NCI-H2029 (cell line): ENCODE results near the gene RBMY1B.
"Not testable (repeated sequence)": the region's sequence is repeated elsewhere in the genome, so short reads cannot be mapped to it uniquely, and the experiment has no call there.

Experiments
- DNase-seq: peaks from one replicate; lab custom pipeline; 2025; lab: John Stamatoyannopoulos, UW

RBMY1B gene

DNA sequence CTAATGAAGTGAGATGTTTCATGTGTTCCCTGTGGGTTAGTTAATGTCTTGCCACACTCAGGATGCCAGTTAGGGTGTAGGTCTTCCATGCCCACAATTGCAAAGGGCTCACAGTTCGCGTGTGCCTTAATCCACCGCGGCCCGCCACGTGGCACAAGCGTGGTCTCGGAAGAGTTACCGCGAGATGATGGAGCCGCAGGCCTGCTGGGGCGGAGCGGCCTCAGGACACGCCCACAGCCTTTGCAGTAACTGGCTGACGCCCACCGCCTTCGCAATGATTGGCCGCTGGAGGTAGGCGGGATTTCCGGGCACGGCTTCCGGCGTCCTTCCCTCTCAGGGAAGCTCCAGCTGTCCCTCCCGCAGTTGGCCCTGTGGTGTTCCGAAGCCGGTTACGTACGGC, at the start of gene RBMY1B:
TSS of gene RBMY1B (plus strand) at position 301 of the 400 bp plus-strand sequence. CDS start 2,013 bp downstream, outside the sequence.
- DNase-seq, result not testable (repeated sequence)

DNA sequence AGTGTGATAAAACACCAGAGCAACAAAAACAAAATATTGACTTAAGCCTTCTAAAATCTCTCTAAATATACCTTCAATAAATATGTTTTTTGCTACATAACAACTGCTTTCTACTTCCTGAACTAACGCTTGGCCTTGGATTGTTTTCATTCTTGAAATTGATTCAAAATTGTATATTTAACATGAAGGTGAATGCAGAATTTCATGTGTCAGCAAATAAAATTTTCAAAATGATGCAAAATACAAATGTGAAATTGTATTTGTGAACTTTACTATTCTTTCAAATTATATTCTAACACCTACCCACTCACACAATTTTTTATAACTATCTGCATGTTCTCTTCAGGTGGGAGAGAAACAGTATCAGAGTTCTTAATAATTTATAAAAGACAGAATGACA, 48.2 kb upstream of the RBMY1B start:
- not testable (repeated sequence) for DNase-seq

DNA sequence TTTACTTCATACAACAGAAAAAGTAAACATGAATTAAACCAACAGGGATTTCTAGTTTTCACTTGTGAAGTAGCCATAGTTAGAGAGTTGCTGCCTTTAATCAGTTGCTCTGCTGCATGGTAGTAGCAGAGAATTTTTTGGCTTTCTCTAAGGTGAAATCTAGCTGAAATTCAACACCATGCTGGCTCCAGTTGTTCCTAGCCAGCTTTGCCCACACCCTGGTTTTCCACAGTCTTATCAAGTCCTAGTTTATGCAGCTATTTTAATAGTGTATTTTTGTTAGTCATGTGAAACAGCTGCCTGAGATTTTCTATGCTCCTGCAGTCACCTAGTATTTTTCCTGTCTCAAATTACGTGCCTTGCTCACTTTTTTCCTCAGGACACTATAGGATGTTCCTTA, 28.2 kb upstream of the RBMY1B start:
- DNase-seq, result no peak

DNA sequence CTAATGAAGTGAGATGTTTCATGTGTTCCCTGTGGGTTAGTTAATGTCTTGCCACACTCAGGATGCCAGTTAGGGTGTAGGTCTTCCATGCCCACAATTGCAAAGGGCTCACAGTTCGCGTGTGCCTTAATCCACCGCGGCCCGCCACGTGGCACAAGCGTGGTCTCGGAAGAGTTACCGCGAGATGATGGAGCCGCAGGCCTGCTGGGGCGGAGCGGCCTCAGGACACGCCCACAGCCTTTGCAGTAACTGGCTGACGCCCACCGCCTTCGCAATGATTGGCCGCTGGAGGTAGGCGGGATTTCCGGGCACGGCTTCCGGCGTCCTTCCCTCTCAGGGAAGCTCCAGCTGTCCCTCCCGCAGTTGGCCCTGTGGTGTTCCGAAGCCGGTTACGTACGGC, 23.4 kb downstream of the RBMY1B start, which contains the start of gene RBMY1A1:
TSS of gene RBMY1A1 (plus strand) at position 301 of the 400 bp plus-strand sequence. CDS start 2,013 bp downstream, outside the sequence.
- DNase-seq, result not testable (repeated sequence)

DNA sequence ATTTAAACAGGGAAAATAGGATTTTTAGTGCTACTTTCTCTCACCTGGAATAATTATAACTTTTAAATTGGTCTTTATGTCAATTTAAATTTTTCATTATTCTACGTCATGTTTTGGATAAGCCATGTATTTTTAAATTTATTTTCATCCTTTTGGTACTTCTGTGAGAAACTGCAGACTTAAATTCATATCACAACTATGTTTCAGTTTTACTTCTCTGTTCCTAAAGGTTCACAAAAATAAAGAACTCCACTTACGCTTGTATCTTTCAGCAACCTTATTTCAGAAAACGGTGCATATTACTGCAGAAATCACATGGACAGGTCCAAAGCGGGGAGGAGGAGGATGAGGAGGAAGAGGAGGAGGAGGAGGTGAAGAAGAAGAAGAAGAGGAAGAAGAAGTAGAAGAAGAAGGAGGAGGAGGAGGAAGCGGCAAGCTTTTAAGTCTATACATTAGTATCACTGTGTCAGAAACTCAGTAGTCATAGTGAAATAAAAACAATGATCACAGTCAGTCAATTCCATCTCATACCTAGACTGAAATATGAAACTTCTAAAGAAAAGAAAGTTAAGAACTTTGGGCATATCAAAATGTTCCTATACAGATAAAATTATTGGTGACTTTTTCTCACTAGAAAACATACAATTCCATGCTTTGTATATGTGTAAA, 48.3 kb downstream of the RBMY1B start:
- DNase-seq, result not testable (repeated sequence)
